MCF 10A (cell line): ENCODE measurements around the gene MLLT3. TPM values are rescaled to one million over a fixed set of nuclear protein-coding genes. Genes with fewer than 3 reads are reported as not detected.

Experiments used
- BruUV-seq: library from RNA; stranded (reverse); fragments of 400-500 nt; replicated peaks from 2 replicates; lab custom pipeline; 2021; lab: Mats Ljungman, UMichigan
- CTCF ChIA-PET: fragments of 300-600 bp; sonication (Branson Sonifier 250); formaldehyde crosslinking; extraction: SDS; loops from one replicate; lab custom pipeline; 2021; ENCODE audit warnings: antibody characterized with exemption, inconsistent platforms; lab: Yijun Ruan, JAX
- POLR2A ChIA-PET: fragments of 300-600, 350-650 bp; sonication (Branson Sonifier 250); formaldehyde crosslinking; extraction: SDS; loops from one replicate; lab custom pipeline; 2020; ENCODE audit warnings: antibody characterized with exemption, inconsistent platforms; lab: Yijun Ruan, JAX
- DNase-seq: peaks from one replicate; pipeline ENCODE4 v3.0.0-alpha.2; 2018; ENCODE audit not compliant: unreplicated experiment
- H3K27ac Mint-ChIP-seq: one replicate; pipeline ENCODE4 v1.8.0; 2022; ENCODE audit warnings: mild to moderate bottlenecking, low read depth, mixed read lengths; ENCODE audit not compliant: unreplicated experiment
- H3K27me3 Mint-ChIP-seq: one replicate; pipeline ENCODE4 v1.8.0; 2022; ENCODE audit warnings: mixed read lengths; ENCODE audit not compliant: insufficient read depth, unreplicated experiment
- H3K36me3 Mint-ChIP-seq: one replicate; pipeline ENCODE4 v1.8.0; 2022; ENCODE audit warnings: mild to moderate bottlenecking, moderate library complexity, mixed read lengths; ENCODE audit not compliant: insufficient read depth, unreplicated experiment
- H3K4me1 Mint-ChIP-seq: one replicate; pipeline ENCODE4 v1.8.0; 2022; ENCODE audit warnings: mixed read lengths; ENCODE audit not compliant: insufficient read depth, unreplicated experiment
- H3K4me3 Mint-ChIP-seq: one replicate; pipeline ENCODE4 v1.8.0; 2022; ENCODE audit warnings: mild to moderate bottlenecking, moderate library complexity, mixed read lengths; ENCODE audit not compliant: unreplicated experiment
- H3K9me3 Mint-ChIP-seq: one replicate; pipeline ENCODE4 v1.8.0; 2022; ENCODE audit warnings: mixed read lengths; ENCODE audit not compliant: unreplicated experiment
- CTCF ChIP-seq: fragments of 200-600 bp; IDR thresholded peaks from one replicate; pipeline ENCODE4 v1.8.0; 2022; ENCODE audit warnings: antibody characterized with exemption, mild to moderate bottlenecking; ENCODE audit not compliant: unreplicated experiment
- intact Hi-C: fragments of 100-400 bp; cut with micrococcal nuclease; formaldehyde crosslinking; loops from 2 replicates; pipeline ENCODE4 v1.14.1; 2022
- total RNA-seq: library from RNA; stranded (reverse); gene quantifications from 2 replicates; pipeline ENCODE4 v1.2.3, GENCODE V29; 2022

MLLT3 gene
- total RNA-seq, 1 experiment from 2014 or later = 1.2 TPM

- no peak for DNase-seq
- BruUV-seq = no TSS peak
Measured at GRCh38 chr9:20651939-20652338, 29.6 kb upstream of the MLLT3 start.

GRCh38 chr9:20650750-20651299, 28.5 kb upstream of the MLLT3 start:
- Mint-ChIP-seq H3K9me3 (no peaks in the 10 kb centered on the region), H3K36me3 (no peaks in the 10 kb centered on the region), H3K27ac (no peak overlapping the region), H3K4me3 (no peak overlapping the region), H3K27me3 (peaks cover 39% of the 10 kb centered on the region), H3K4me1 (no peaks in the 10 kb centered on the region)
- no TSS peak for BruUV-seq
- DNase-seq = no peak
- ChIA-PET POLR2A (no interaction called here), CTCF (interaction anchor here (0.6 kb wide), 1 partner anchor 33 kb away, joined by 3 read pairs; the partner anchor contains the start of gene FOCAD)
- intact Hi-C loops = no loop called here
- no peak for TF ChIP-seq CTCF

More at GRCh38 chr9:20651939-20652338, 29.6 kb upstream of the MLLT3 start:
- Mint-ChIP-seq H3K27me3 (peaks cover 35% of the 10 kb centered on the region), H3K4me3 (no peak overlapping the region), H3K4me1 (no peaks in the 10 kb centered on the region), H3K9me3 (no peaks in the 10 kb centered on the region), H3K27ac (no peak overlapping the region), H3K36me3 (no peaks in the 10 kb centered on the region)
- ChIA-PET POLR2A (no interaction called here), CTCF (interaction anchor here (0.7 kb wide), 1 partner anchor 151 kb away, joined by 3 read pairs; no protein-coding TSS in a partner anchor)
- intact Hi-C loops = no loop called here
- no peak for TF ChIP-seq CTCF

- Mint-ChIP-seq H3K4me3 (no peak overlapping the region), H3K9me3 (no peaks in the 10 kb centered on the region), H3K36me3 (no peaks in the 10 kb centered on the region), H3K4me1 (no peaks in the 10 kb centered on the region), H3K27me3 (peaks cover 33% of the 10 kb centered on the region), H3K27ac (no peak overlapping the region)
- intact Hi-C loops = no loop called here
- TF ChIP-seq CTCF = no peak
- ChIA-PET POLR2A (no interaction called here), CTCF (no interaction called here)
- no peak for DNase-seq
- no TSS peak for BruUV-seq
Measured at GRCh38 chr9:20650313-20650712, 28.0 kb upstream of the MLLT3 start.

- POLR2A ChIA-PET = interaction anchor here (0.7 to 0.8 kb wide), 2 partner anchors 55 to 182 kb away, joined by 3 read pairs; no protein-coding TSS in a partner anchor
- Mint-ChIP-seq H3K4me3 (no peak overlapping the region), H3K4me1 (no peaks in the 10 kb centered on the region)
Measured at GRCh38 chr9:20649381-20649780, 27.1 kb upstream of the MLLT3 start.

More at GRCh38 chr9:20649381-20649780, 27.1 kb upstream of the MLLT3 start:
- no peaks in the 10 kb centered on the region for H3K9me3 Mint-ChIP-seq
- no peaks in the 10 kb centered on the region for H3K36me3 Mint-ChIP-seq
- CTCF ChIA-PET = no interaction called here
- H3K27ac Mint-ChIP-seq = no peak overlapping the region
- DNase-seq = peak; percentile 10
- intact Hi-C loops = no loop called here
- TF ChIP-seq CTCF = no peak
- no TSS peak for BruUV-seq
- peaks cover 27% of the 10 kb centered on the region for H3K27me3 Mint-ChIP-seq
